HG03565 (cell line): ENCODE data around the gene MTHFD1L.

Experiments used
- ATAC-seq: cut with Tn5 transposase; IDR thresholded peaks from one replicate; pipeline ENCODE4 v1.9.1; 2021; ENCODE audit warnings: mild to moderate bottlenecking, moderate library complexity; ENCODE audit not compliant: unreplicated experiment

Gene MTHFD1L

DNA sequence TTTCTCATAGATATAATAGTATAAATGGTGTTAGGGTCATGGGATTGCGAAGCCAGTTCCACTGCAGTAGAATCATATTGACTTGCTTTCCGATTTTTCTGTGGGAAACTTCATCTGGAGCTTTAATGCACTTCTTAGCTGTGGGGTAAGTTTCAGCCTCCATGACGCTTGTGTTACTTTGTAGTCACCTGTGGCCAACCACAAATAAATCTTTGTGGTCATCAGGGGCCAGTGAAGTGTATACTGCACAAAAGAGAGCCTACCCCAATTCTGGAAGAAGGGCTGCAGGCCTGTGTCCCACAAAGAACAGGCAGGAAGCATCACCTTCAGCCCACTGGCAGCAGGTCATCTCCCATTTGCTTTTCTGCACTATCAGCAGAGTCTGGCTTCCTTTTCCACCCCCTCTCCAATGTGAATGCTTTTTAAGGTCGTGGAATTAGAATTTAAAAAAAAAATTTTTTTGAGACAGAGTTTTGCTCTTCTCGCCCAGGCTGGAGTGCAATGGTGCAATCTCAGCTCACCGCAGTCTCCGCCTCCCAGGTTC lies 32.0 kb downstream of the MTHFD1L start:
- peak; percentile 50 for ATAC-seq

DNA sequence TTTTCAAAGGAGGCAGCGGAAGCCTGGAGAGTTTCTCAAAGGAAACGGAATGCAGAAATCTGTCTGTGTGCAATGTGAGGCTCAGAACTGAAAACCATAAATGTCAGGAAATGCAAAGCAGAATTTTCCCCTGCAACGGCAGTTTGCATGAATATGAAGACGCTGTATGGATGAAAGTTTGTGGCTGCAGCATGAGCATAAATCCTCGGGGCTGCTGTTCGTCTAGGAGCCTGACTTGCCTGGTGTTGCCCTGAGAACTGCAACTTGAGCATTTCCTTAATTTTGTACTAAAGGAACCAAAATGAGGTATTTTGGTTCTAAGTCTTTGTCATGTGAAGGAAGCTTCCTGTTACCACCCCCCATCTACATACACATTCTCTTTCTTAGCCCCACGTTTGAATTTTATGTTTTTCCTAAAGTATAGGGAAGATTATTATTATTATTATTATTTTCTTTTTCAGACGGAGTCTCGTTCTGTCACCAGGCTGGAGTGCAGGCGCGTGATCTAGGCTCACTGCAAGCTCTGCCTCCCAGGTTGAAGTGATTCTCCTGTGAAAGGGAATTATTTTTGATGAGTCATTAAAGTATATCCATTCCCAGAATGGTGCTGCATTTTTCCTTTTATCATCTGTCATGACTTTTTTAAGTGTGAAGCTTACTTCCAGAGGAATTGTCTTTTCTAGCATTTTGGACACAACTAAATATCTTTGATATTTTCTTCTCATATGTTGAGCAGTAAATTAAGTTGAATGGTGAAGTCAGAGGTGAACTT lies 33.1 kb downstream of the MTHFD1L start:
- no peak for ATAC-seq

DNA sequence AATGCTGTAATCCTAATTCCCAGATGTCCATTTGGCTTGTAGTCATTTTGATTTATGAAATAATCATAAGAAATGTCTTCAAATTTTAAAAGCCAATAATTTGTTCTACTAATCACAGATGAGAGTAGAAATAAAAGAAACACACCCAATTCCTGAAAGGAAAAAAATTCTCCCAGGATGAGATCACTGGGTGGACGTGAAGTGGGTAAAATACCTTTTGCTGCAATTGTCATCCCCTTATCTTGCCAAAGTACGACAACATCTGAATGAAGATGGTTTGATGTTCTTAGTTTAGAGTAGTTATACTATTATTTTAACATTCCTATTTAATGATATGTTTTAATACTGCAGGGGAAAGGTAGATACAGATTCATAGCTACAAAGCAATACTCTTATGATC lies 33.7 kb downstream of the MTHFD1L start:
- ATAC-seq: no peak

DNA sequence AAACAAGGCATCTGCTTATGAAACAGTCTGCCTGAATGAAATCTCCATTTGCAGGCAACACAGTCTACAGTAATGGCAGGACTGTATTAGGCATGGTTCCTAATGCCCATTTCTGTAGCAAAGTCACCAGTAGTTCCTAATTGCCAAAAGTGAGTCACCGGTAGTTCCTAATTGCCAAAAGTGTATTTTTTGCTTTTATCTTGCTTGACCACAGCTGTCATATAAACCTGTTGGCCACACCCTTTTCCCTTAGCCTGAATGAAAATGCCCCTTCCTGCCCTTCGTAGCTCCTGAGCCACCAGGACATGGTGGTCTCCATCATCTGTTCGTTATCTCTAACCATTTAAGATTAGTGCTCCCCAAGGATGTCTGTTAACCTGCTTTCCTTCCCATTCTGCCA lies 34.5 kb downstream of the MTHFD1L start:
- no peak for ATAC-seq

DNA sequence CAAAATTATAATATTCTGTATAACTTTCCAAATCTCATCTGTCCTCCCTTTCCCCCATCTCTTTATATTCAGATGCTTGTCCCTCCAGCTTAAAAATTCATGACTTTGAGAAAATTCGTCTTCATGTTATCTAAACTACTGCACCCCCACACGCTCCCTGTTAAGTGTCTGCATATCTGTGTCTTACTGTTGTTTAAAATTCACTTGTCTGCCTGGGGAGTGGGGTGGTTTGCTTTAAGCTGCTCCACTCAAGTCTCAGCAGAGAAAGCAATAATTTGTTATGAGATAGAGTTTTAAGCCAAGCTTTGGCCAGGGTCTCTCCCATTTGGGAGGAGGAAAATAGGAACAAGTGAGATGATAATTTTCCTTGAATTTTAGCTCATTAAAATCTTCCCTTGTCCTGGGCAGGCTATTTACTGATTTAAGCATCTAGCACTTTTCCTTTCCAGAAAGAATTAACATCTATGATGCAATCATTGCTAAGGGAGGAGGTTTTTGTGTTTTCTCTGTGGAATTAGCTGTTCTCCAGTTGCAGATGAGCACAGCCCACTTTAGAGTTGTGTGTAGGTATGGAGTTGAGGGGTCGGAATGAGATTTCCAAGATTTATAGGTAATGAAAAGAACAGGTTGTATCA lies 36.8 kb downstream of the MTHFD1L start:
- no peak for ATAC-seq

DNA sequence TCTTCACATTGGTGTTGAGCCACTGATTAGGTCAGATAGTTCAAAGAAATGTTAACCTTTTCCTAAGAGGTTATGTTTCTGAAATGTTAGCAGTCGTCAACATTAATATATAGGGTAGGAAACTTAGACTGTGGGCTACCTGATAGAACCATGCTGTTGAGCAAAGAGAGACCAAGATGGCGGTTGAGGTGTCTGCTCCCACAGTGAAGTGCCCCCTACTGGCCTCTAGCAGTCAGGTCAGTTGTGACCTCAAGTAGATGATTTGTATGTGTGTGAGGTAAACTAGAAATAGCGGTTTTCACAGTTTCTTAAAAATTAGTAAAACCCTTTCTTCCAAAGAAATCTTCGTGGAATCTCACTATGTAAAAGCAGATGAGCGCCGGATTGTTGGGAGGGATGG lies 40.3 kb downstream of the MTHFD1L start:
- ATAC-seq: no peak

DNA sequence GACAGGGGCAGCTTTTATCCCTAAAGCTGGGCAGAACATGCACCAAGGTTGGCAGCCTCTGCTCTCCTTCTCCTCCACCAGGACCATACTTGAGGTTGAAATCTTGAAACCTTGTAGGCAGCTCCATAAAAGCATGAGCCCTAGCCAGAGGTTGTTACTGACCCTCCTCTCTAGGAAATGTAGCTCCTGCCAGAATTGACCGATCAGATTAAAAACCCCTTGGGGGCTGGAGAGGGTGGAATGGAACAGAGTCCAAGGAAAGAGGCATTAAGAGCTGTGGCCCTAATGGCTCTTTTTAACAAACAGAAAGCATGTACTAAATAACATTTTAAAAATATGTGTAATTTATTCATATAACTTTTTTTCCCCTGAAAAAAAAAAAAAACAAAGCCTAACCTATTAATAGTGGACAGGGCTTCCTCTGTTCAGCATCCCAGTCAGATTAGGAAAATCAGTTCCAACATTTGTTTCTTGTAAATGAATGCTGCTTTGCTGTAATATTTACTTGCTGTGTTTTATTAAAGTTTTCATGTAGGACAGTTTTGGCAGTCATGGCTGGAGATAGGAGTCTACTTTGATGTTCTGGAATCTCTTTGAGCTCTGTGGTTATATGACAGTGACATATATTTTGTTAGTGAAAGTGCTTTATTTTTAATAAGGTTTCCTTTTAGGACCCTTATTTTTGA lies 41.3 kb downstream of the MTHFD1L start:
- ATAC-seq: no peak

DNA sequence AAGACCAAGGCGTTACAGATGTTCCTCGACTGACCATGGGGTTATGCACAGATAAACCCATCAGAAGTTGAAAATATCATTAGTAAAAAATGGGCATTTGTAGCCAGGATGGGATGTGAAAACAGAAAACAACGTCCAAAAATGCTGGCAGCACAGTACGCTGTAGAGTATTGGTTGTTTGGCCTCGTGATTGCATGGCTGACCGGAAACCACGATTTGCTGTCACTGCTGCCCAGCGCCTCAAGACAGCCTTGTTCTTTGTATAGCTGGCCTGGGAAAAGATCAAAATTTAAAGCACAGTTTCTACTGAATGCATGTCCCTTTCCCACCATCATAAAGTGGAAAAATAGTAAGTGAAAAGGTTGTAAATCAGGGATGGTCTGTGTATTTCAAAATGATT lies 41.9 kb downstream of the MTHFD1L start:
- ATAC-seq: no peak

DNA sequence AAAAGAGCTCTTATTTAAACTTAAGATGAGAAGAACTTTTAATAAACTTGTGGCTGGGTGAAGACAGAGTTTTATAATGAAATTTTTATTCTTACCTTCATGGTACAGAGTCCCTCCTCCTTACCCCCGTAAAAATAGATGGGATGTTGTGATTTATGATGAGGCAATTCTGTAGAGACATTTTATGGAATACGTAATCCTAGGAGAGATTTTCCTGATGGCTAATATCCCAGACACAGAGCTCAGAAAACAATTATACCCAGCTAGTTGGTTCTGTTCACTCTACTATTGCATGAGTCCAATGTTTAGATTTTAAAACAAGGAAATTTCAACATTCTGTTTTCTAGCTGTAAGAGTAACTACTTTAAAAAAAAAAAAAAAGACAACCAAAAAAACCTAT lies 43.4 kb downstream of the MTHFD1L start:
- ATAC-seq: no peak

DNA sequence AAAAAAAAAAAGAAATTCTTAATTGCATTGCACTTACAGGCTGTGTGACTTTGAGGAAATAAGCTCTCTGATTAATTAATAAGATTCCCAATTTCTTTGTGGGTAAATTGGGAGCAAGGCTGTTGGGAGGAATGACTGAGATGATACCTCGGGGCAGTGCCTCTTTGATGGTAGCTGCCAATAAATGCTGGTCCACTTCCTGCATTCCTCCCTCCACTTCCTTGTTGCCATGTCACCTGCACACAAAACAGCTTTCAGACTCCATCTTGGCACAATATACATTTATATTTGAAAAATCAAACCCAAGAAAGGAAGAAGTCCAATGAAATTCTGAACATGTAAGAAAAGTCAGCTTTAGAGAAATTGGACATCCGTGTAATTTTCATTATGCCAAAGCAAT lies 45.1 kb downstream of the MTHFD1L start:
- ATAC-seq: no peak

DNA sequence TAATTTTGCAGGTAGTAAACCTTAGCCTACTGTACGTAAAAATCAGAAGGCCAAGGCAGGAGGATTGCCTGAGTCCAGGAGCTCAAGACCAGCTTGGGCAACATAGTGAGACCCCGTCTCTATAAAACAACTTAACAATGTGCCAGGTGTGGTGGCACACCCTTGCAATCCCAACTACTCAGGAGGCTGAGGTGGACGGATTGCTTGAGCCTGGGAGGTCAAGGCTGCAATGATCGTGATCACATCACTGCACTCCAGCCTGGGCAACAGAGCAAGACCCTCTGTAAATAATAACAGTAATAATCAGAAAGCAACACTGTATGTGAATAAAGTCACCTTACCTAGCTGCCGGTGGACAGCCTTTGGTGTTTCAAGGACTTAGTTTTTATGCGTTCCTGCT lies 48.9 kb downstream of the MTHFD1L start:
- no peak for ATAC-seq

DNA sequence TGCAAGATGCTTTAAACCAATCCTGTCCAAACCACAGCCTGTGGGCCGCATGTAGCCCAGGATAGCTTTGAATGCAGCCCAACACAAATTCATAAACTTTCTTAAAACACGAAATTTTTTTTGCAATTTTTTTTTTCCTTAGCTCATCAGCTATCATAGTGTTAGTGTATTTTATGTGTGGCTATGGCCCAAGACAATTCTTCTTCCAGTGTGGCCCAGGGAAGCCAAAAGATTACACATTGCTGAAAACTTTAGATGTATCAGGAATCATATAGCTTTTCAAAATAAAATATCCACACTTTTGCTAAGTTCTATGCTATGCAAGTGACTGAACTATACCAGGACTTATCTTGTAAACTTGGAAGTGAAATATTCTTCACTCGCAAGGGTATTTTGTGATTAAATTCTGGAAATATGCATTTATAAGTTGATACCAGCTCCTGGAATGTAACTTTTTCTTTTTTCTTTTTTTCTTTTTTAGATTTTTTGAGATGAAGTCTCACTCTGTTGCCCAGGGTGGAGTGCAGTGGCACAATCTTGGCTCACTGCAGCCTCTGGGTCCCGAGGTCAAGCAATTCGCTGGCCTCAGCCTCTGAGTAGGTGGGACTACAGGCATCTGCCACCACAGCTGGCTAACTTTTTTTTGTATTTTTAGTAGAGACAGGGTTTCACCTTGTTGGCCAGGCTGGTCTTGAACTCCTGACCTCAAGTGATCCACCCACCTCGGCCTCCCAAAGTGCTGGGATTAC lies 49.8 kb downstream of the MTHFD1L start:
- ATAC-seq: no peak

DNA sequence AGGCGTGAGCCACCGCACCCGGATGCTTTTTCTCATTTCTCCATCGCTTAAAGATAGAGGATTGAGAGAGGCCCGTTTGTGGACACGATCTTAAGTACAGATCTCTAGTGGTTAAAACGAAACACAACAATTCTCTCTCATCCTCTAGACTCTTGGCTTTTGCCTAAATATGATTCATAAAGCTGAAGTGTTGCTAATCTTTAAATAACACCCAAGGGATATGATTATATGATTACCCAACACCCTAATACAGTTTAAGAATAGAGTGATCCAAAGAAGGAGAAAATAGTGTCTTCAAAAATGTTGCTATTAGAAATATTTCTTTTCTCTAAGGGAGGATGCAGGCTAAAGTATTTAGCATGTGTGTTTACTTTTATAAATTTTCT lies 50.4 kb downstream of the MTHFD1L start:
- ATAC-seq: no peak

DNA sequence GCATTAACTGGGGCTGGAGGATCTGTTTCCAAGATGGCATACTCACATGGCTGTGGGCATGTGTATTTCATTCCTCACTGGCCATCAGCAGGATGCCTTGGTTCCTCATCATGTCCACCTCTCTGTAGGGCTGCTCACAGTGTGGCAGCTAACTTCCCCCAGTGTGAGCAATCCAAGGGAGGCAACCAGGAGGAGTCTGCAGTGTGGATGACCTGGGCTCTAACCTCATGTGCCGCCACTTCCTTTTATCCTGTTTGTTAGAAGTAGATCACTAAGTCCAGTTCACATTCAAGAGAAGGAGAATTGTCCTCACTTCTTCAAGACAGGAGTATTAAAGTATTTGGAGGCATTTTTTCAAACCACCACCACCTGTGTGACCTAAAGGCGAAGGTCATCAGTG lies 54.4 kb downstream of the MTHFD1L start:
- ATAC-seq: no peak

DNA sequence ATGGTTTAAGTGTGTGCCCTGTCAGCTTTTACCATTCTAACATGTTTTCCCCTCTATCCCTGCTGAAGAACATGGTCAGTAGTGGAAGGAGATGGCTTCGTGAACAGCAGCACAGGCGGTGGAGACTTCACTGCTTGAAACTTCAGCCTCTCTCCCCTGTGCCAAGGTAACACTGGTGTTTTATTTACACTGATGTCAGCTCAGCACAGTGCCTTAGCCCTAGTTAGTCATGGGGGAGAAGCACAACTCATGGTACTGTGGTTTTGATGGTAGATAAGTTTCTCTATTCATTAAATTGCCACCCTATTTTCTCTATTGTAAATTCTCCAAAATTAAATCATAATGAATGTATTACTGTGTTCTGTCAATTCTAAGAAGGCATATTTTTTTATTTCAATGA lies 56.6 kb downstream of the MTHFD1L start:
- ATAC-seq: no peak

DNA sequence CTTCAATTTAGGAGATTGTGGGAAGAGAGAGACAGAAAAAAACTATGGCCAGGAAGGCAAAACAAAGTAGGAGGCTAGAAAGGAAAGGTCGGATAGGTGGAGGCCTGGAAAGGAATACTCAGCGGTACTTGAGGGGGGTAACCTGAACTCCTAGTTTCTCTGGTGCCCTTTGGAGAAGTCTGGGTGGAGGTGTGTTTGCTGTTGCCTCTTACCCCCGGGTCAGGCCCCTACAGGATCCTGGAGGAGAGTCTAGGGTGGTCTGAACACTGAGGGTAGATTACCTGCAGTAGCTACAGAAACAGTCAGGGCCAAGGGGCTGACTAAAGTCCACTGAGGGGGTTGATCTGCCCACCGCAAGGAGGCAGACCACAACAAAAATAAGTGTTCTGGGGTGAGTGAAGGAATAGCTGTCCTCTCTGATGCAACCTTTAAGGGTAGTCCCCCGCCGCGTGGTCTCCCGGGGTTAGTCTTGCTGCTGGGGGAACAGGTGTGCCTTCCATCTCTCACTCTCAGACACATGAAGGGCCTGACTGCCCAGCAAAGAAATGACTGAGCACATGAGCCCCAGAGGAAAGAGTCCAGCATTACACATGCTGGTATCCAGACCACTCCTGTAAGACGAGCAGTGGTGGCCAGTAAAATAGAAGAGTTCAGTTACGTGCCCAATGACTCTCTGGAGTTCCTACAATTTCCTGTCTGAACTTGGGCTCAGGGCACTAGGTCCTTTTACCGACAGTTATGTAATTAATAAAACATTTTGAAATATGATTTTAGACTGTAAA lies 59.5 kb downstream of the MTHFD1L start:
- no peak for ATAC-seq

DNA sequence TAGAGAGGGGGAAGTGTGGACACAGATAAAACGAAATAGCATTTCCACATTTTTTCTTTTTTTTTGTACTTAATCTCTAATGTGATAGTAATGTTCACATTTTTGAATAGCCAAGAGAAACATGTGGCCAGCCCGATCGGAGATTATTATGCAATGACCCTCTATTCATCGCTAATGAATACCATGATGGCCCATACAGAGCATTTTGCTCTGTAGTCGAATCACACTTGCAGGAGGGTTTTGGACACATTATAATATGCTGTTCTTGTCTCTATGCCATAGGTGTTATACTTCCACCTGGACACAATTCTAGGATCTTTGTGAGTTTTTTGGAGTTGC lies 60.1 kb downstream of the MTHFD1L start:
- no peak for ATAC-seq

DNA sequence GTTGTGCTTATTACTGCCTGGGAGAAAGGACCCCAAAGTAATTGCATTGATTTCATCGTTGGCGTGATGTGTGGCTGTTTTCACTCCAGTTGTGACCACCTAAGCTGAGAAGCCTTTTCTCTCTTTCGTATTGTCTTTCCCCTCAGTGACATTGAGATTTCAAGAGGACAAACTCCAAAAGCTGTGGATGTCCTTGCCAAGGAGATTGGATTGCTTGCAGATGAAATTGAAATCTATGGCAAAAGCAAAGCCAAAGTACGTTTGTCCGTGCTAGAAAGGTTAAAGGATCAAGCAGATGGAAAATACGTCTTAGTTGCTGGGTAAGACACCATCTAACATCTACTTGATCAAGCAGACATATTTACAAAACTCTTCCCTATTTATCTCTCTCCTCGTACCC lies 60.5 kb downstream of the MTHFD1L start:
- ATAC-seq: no peak

DNA sequence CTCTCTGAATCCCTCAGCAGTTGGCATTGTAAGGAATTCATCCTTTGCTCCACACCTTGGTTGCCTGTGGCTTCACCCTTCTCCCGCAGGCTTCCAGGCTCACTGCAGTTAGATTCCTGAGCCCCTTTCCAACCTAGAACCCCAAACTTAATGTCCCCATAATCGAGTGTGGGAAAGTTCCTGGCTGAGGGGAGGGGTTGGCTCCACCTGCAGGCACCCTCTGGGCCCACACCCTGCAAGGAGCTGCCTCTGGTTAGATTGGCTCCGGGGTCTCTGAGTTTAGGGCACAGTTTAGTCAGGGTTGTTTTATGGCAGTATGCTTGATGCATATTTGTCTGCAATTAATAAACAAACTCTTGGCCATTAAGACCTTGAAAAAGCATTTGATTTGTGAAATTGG lies 63.4 kb downstream of the MTHFD1L start:
- ATAC-seq: no peak

DNA sequence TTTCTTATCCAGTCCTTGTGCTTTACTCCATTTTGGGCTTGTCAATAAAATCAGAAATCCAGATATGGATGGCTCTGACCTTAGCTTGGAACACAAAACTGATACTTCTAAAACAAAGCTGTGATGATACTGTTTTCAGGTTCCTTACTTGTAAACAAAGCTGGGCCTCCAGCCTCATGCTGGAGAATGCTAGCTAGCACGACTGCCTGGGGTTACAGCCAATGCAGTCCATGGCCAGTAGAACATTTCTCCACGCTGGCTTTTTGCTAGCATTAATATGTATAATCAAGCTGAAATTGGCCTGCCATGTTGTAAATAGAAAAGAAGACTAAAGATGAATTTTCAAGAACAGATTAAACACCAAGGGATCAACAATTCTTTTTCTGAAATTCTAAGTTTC lies 63.9 kb downstream of the MTHFD1L start:
- no peak for ATAC-seq

DNA sequence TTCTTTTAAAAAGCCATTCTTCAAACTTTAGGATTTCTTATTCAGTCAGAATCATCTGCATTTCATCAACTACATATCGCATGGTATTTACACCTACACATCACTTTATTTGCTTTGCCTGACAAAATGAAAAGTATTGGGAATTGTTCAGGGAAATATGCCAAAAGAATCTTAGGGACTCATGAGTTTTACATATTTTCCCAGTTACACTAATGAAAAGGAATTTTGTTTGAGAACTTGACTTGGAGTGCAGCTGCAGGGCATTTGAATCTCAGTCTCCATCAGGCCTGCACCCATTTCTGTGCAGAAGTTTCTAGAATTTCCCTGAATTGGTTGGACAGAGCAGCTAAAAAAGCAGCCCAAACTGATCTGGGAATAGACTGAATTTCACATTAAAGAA lies 65.3 kb downstream of the MTHFD1L start:
- ATAC-seq: no peak
